Peyer's patch (tissue), 4 donors: Measurements from ENCODE around the gene FGD5.

Experiments used
- POLR2A ChIP-seq, 2 donors: fragments of 450-650 bp; IDR thresholded peaks; one replicate each; pipeline ENCODE4 v1.5.1; 2017; ENCODE audit warnings: antibody characterized with exemption in 2 of 2, mild to moderate bottlenecking in 2 of 2, moderate library complexity in 2 of 2
- TF ChIP-seq, protein P1 (sequence below), 6 experiments: fragments of 450-650 bp in 4 of 6; fragments of 200-600 bp in 2 of 6; sonication (generic) in 1 of 6; IDR thresholded peaks; one replicate each; pipeline ENCODE4 v1.5.1; 2017 to 2019; ENCODE audit warnings: antibody characterized with exemption in 6 of 6, mild to moderate bottlenecking in 3 of 6, moderate library complexity in 1 of 6

- TF ChIP-seq, protein P1, sequence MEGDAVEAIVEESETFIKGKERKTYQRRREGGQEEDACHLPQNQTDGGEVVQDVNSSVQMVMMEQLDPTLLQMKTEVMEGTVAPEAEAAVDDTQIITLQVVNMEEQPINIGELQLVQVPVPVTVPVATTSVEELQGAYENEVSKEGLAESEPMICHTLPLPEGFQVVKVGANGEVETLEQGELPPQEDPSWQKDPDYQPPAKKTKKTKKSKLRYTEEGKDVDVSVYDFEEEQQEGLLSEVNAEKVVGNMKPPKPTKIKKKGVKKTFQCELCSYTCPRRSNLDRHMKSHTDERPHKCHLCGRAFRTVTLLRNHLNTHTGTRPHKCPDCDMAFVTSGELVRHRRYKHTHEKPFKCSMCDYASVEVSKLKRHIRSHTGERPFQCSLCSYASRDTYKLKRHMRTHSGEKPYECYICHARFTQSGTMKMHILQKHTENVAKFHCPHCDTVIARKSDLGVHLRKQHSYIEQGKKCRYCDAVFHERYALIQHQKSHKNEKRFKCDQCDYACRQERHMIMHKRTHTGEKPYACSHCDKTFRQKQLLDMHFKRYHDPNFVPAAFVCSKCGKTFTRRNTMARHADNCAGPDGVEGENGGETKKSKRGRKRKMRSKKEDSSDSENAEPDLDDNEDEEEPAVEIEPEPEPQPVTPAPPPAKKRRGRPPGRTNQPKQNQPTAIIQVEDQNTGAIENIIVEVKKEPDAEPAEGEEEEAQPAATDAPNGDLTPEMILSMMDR (IDR thresholded peaks at IDR 0.05): no peak
- no peak for TF ChIP-seq POLR2A (IDR thresholded peaks at IDR 0.05)
Observed at GRCh38 chr3:14795996-14796395, 22.8 kb upstream of the FGD5 start.
